CD14-positive monocyte (primary cell): ENCODE results near the gene ME2. TPM values are rescaled to one million over a fixed set of nuclear protein-coding genes. Genes with fewer than 3 reads are reported as not detected.

ENCODE experiments used
- DNase-seq, 3 donors: peaks; one replicate each; pipeline ENCODE4 v3.0.0-alpha.2; 2011 to 2022
- H2AFZ ChIP-seq: 2 replicates; pipeline ENCODE4 v1.6.0; 2012; ENCODE audit warnings: mild to moderate bottlenecking, low read depth, low read length, inconsistent platforms; ENCODE audit not compliant: insufficient read depth, poor library complexity, severe bottlenecking
- H3K27ac ChIP-seq, 2 donors: 1 replicate in 1 of 2; 2 replicates in 1 of 2; pipeline ENCODE4 v1.5.1; 2012 to 2013; ENCODE audit warnings: low read length in 2 of 2, control low read depth in 1 of 2, inconsistent platforms in 1 of 2, low read depth in 1 of 2, mild to moderate bottlenecking in 1 of 2
- H3K27me3 ChIP-seq, 2 donors: one replicate each; pipeline versions ENCODE4 v1.6.0 to v1.6.1; 2011 to 2013; ENCODE audit warnings: low read length in 2 of 2; ENCODE audit not compliant: control insufficient read depth in 2 of 2, insufficient read depth in 2 of 2
- H3K36me3 ChIP-seq, 2 donors: replicated peaks in 1 of 2; 1 replicate in 1 of 2; 2 replicates in 1 of 2; pipeline versions ENCODE4 v1.5.1 to v1.6.1; 2012 to 2013; ENCODE audit warnings: low read length in 2 of 2, control low read depth in 1 of 2, inconsistent platforms in 1 of 2, mild to moderate bottlenecking in 1 of 2; ENCODE audit not compliant: insufficient read depth in 2 of 2, control insufficient read depth in 1 of 2
- H3K4me1 ChIP-seq, 2 donors: 1 replicate in 1 of 2; 2 replicates in 1 of 2; pipeline versions ENCODE4 v1.5.1 to v1.6.1; 2012 to 2013; ENCODE audit warnings: low read length in 2 of 2, control low read depth in 1 of 2, inconsistent platforms in 1 of 2, mild to moderate bottlenecking in 1 of 2, moderate library complexity in 1 of 2; ENCODE audit not compliant: insufficient read depth in 2 of 2, control insufficient read depth in 1 of 2
- H3K4me2 ChIP-seq: replicated peaks from 2 replicates; pipeline ENCODE3; 2012; ENCODE audit warnings: low read length, moderate library complexity, mild to moderate bottlenecking; ENCODE audit not compliant: poor library complexity, severe bottlenecking; ENCODE audit errors: extremely low read depth
- H3K4me3 ChIP-seq, 3 experiments: fragments of 200-600 bp in 1 of 3; sonication (generic) in 1 of 3; replicated peaks in 1 of 3; 1 replicate in 2 of 3; 2 replicates in 1 of 3; pipeline ENCODE4 v1.5.1; 2011 to 2013; ENCODE audit warnings: low read length in 3 of 3, mild to moderate bottlenecking in 3 of 3, control low read depth in 2 of 3, low read depth in 2 of 3, inconsistent platforms in 1 of 3, moderate library complexity in 1 of 3
- H3K79me2 ChIP-seq: 2 replicates; pipeline ENCODE4 v1.6.0; 2012; ENCODE audit warnings: mild to moderate bottlenecking, control low read depth, inconsistent platforms, low read length, moderate library complexity; ENCODE audit not compliant: insufficient read depth
- H3K9ac ChIP-seq: 2 replicates; pipeline ENCODE4 v1.6.0; 2017; ENCODE audit warnings: low read length, mild to moderate bottlenecking; ENCODE audit not compliant: insufficient read depth, poor library complexity, severe bottlenecking
- H3K9me3 ChIP-seq, 2 donors: replicated peaks in 1 of 2; 1 replicate in 1 of 2; 2 replicates in 1 of 2; pipeline versions ENCODE4 v1.5.1 to v1.6.1; 2012 to 2013; ENCODE audit warnings: low read length in 2 of 2, control low read depth in 1 of 2; ENCODE audit not compliant: control insufficient read depth in 1 of 2, insufficient read depth in 1 of 2
- H4K20me1 ChIP-seq: 2 replicates; pipeline ENCODE4 v1.6.0; 2012; ENCODE audit warnings: mild to moderate bottlenecking, low read length, control low read depth, moderate library complexity; ENCODE audit not compliant: insufficient read depth
- H3K27ac Mint-ChIP-seq, 7 donors: one replicate each; pipeline ENCODE4 v1.8.0; 2020; ENCODE audit warnings: mild to moderate bottlenecking in 7 of 7, mixed read lengths in 7 of 7, moderate library complexity in 6 of 7, inconsistent platforms in 2 of 7
- H3K27me3 Mint-ChIP-seq, 3 donors: one replicate each; pipeline ENCODE4 v1.8.0; 2021 to 2022; ENCODE audit warnings: low read depth in 3 of 3, mild to moderate bottlenecking in 3 of 3, mixed read lengths in 3 of 3, moderate library complexity in 3 of 3, inconsistent platforms in 1 of 3
- H3K36me3 Mint-ChIP-seq, 2 donors: one replicate each; pipeline ENCODE4 v1.8.0; 2020; ENCODE audit warnings: mixed read lengths in 2 of 2, inconsistent platforms in 1 of 2, mild to moderate bottlenecking in 1 of 2
- H3K4me1 Mint-ChIP-seq: one replicate; pipeline ENCODE4 v1.8.0; 2020; ENCODE audit warnings: mild to moderate bottlenecking, mixed read lengths
- H3K4me3 Mint-ChIP-seq, 2 donors: one replicate each; pipeline ENCODE4 v1.8.0; 2020; ENCODE audit warnings: mild to moderate bottlenecking in 2 of 2, mixed read lengths in 2 of 2, moderate library complexity in 1 of 2
- H3K9me3 Mint-ChIP-seq, 7 donors: one replicate each; pipeline ENCODE4 v1.8.0; 2020 to 2022; ENCODE audit warnings: mixed read lengths in 7 of 7, mild to moderate bottlenecking in 6 of 7, moderate library complexity in 6 of 7, inconsistent platforms in 2 of 7
- whole genome bisulfite sequencing: methylation state at CpG from one replicate; pipeline ENCODE4 v1.1.5; 2013; ENCODE audit warnings: missing lambda C conversion rate; ENCODE audit not compliant: insufficient coverage; 5-methylcytosine and 5-hydroxymethylcytosine counted together
- intact Hi-C, 2 donors: fragments of 100-400 bp; cut with micrococcal nuclease; formaldehyde crosslinking; loops; one replicate each; pipeline versions ENCODE4 v1.15.0 to v1.15.1; 2023
- polyA plus RNA-seq, 3 donors: library from polyadenylated mRNA; depleted of rRNA in 1 of 3; unstranded in 2 of 3; stranded (reverse) in 1 of 3; fragments of 300-500 nt in 2 of 3; fragments of >200 nt in 1 of 3; fragmentation: Illumina TruSeq in 2 of 3; gene quantifications; 1 replicate in 2 of 3; 2 replicates in 1 of 3; pipeline ENCODE4 v1.2.3, GENCODE V29; 2012 to 2021
- TF ChIP-seq, protein P1 (sequence below): fragments of 200-600 bp; IDR thresholded peaks from one replicate; pipeline ENCODE4 v1.8.0; 2022; ENCODE audit warnings: antibody characterized with exemption, mild to moderate bottlenecking

Gene ME2
- polyA plus RNA-seq, 3 donors, result 48.7 to 93.8 (median 71.7) TPM

DNA sequence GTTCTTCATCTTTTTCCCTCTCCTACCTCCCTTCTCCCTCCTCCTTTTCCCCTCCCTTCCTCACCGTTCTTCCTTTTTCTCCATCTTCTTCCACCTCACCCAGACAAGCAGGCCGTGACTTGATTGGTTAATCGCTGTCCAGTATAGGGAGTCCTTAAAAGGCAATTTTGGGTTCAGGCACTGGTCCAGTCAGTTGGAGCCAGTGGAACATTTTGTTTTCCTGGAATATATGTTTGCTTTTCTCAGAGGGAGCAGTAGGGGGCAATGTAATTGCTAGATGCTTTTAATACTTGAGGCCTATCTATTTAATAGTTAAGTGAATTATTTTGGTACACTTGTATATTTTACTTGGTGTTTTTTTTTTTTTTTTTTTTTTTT, 103.9 kb downstream of the ME2 start:
- Mint-ChIP-seq H3K9me3 (peaks cover 0 to 7% (median 3%) of the 10 kb centered on the region in 7 donors), H3K36me3 (peaks cover 47 to 65% of the 10 kb centered on the region in 2 donors), H3K4me3 (no peak overlapping the region), H3K4me1 (peaks cover 3% of the 10 kb centered on the region), H3K27ac (peak overlapping the region in 3 of 7 donors; percentile 6 to 38 (median 30)), H3K27me3 (peaks cover 0 to 1% (median 0%) of the 10 kb centered on the region in 3 donors)
- Histone ChIP-seq H3K27ac (no peak overlapping the region), H3K4me2 (no peak overlapping the region), H3K79me2 (no peaks in the 10 kb centered on the region), H3K9me3 (no peaks in the 10 kb centered on the region), H3K36me3 (peaks cover 34 to 72% of the 10 kb centered on the region in 2 donors), H3K9ac (no peak overlapping the region), H2AFZ (no peak overlapping the region), H3K27me3 (no peaks in the 10 kb centered on the region), H3K4me1 (no peaks in the 10 kb centered on the region), H4K20me1 (no peaks in the 10 kb centered on the region), H3K4me3 (no peak overlapping the region)
- no peak for DNase-seq
- 100% methylated on average over 2 of the region's 3 CpGs for WGBS
- intact Hi-C loops, result no loop called here
- TF ChIP-seq, protein P1, sequence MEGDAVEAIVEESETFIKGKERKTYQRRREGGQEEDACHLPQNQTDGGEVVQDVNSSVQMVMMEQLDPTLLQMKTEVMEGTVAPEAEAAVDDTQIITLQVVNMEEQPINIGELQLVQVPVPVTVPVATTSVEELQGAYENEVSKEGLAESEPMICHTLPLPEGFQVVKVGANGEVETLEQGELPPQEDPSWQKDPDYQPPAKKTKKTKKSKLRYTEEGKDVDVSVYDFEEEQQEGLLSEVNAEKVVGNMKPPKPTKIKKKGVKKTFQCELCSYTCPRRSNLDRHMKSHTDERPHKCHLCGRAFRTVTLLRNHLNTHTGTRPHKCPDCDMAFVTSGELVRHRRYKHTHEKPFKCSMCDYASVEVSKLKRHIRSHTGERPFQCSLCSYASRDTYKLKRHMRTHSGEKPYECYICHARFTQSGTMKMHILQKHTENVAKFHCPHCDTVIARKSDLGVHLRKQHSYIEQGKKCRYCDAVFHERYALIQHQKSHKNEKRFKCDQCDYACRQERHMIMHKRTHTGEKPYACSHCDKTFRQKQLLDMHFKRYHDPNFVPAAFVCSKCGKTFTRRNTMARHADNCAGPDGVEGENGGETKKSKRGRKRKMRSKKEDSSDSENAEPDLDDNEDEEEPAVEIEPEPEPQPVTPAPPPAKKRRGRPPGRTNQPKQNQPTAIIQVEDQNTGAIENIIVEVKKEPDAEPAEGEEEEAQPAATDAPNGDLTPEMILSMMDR, result no peak

DNA sequence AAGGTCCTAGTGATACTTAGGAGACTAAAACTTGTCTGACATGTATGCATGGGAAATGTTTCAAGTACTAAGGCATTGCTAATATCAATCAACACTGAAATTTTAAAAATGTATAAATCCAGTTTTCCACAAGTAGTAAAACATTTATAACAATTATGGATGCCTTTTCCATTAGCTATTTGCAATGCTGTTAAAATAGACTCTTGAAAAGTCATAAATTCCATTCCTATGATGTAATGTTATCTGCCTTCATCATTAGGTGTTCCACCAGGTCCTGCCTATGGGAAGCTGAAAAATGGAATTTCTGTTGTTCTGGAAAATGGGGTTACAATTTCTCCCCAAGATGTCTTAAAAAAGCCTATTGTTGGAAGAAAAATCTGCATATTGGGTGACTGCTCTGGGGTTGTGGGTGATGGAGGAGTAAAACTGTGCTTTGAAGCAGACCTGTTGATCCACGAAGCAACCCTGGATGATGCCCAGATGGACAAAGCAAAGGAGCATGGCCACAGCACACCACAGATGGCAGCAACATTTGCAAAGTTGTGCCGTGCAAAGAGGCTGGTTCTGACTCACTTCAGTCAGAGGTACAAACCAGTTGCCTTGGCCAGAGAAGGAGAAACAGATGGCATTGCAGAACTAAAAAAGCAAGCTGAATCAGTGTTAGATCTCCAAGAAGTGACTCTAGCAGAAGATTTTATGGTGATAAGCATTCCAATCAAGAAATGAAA, 107.6 kb downstream of the ME2 start:
- Histone ChIP-seq H3K27me3 (no peaks in the 10 kb centered on the region), H3K79me2 (no peaks in the 10 kb centered on the region), H3K9ac (no peak overlapping the region), H3K4me1 (no peaks in the 10 kb centered on the region), H2AFZ (no peak overlapping the region), H3K36me3 (peaks cover 16 to 52% of the 10 kb centered on the region in 2 donors), H3K27ac (no peak overlapping the region), H3K4me3 (no peak overlapping the region), H3K9me3 (no peaks in the 10 kb centered on the region), H3K4me2 (no peak overlapping the region), H4K20me1 (no peaks in the 10 kb centered on the region)
- TF ChIP-seq, protein P1, result no peak
- Mint-ChIP-seq H3K4me3 (no peak overlapping the region), H3K36me3 (peaks cover 25 to 35% of the 10 kb centered on the region in 2 donors), H3K4me1 (peaks cover under 1% of the 10 kb centered on the region), H3K9me3 (peaks cover 0 to 1% (median 0%) of the 10 kb centered on the region in 7 donors), H3K27me3 (no peaks in the 10 kb centered on the region), H3K27ac (no peak overlapping the region)
- no peak for DNase-seq
- intact Hi-C loops, result no loop called here
- WGBS, result 100% methylated on average over 2 of the region's 2 CpGs
